Measurements from ENCODE around the gene STOML2. TPM values are rescaled to one million over a fixed set of nuclear protein-coding genes. Genes with fewer than 3 reads are reported as not detected.

The STOML2 gene
- total RNA-seq, 2 experiments from 2014 or later = 165 to 168 TPM

- intact Hi-C loops (cut with micrococcal nuclease) = loop anchor here (1.0 to 10.0 kb wide), 3 partner anchors 24 to 754 kb away; partner anchors contain the start of genes DNAJB5, KIF24, NUDT2 and STOML2
- Mint-ChIP-seq H3K27ac (peak overlapping the region; percentile 98), H3K27me3 (ENCODE audit: low read depth) (no peaks in the 10 kb centered on the region), H3K4me1 (ENCODE audit: low read depth) (peaks cover 21% of the 10 kb centered on the region), H3K36me3 (ENCODE audit: low read depth) (peaks cover 31% of the 10 kb centered on the region), H3K4me3 (peak overlapping the region; percentile 94), H3K9me3 (no peaks in the 10 kb centered on the region)
- peak; percentile 34 for DNase-seq
- CTCF ChIA-PET = interaction anchor here (1.1 to 4.2 kb wide), 4 partner anchors 15 to 37 kb away, joined by 3 to 37 read pairs (median 10); partner anchors contain the start of genes ATOSB and PIGO
Measured at GRCh38 chr9:35079041-35079425, 23.9 kb downstream of the STOML2 start.

- peaks cover 31% of the 10 kb centered on the region for H3K4me1 Mint-ChIP-seq (ENCODE audit: low read depth)
- no peaks in the 10 kb centered on the region for H3K9me3 Mint-ChIP-seq
- intact Hi-C loops (cut with micrococcal nuclease) = loop anchor here (10.0 kb wide), 1 partner anchor 753 kb away; the partner anchor contains the start of genes KIF24 and NUDT2
- no peak overlapping the region for H3K27ac Mint-ChIP-seq
- no peak for DNase-seq
- CTCF ChIA-PET = interaction anchor here (1.0 to 4.2 kb wide), 3 partner anchors 18 to 178 kb away, joined by 3 to 37 read pairs (median 7); partner anchors contain the start of gene PIGO
- no peaks in the 10 kb centered on the region for H3K27me3 Mint-ChIP-seq (ENCODE audit: low read depth)
- peak overlapping the region; percentile 94 for H3K4me3 Mint-ChIP-seq
- peaks cover 37% of the 10 kb centered on the region for H3K36me3 Mint-ChIP-seq (ENCODE audit: low read depth)
Measured at GRCh38 chr9:35078066-35078465, 24.9 kb downstream of the STOML2 start.

- intact Hi-C loops (cut with micrococcal nuclease) = loop anchor here (10.0 kb wide), 1 partner anchor 752 kb away; the partner anchor contains the start of genes KIF24 and NUDT2
- no peak for DNase-seq
- no peak overlapping the region for H3K27ac Mint-ChIP-seq
- H3K27me3 Mint-ChIP-seq (ENCODE audit: low read depth) = no peaks in the 10 kb centered on the region
- H3K4me1 Mint-ChIP-seq (ENCODE audit: low read depth) = peaks cover 36% of the 10 kb centered on the region
- CTCF ChIA-PET = interaction anchor here (1.7 to 4.2 kb wide), 2 partner anchors 19 to 177 kb away, joined by 7 to 37 read pairs; partner anchors contain the start of gene PIGO
- peaks cover 37% of the 10 kb centered on the region for H3K36me3 Mint-ChIP-seq (ENCODE audit: low read depth)
- H3K9me3 Mint-ChIP-seq = no peaks in the 10 kb centered on the region
- no peak overlapping the region for H3K4me3 Mint-ChIP-seq
Measured at GRCh38 chr9:35076848-35077247, 26.1 kb downstream of the STOML2 start.

DNA sequence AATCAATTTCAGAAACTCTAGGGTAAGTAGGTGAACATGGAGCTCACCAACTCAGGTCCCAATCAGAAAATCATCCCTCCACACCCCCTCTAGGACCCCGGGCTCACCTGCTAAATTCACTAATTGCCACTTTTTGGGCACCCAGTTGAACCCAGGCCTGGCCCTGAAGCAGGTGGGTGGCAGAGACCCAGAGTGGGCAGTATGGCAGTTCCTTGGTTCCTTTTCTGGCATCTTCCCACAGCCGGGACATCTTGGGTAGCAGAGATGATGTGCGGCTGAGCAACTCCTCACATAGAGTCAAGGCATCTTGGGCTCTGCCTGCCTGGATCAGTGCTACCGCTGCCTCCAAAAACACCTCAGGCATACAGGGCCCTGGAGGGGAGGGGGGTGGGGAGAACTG is 27.6 kb downstream of the STOML2 start:
- no peak for DNase-seq
- H3K27me3 Mint-ChIP-seq (ENCODE audit: low read depth) = no peaks in the 10 kb centered on the region
- peaks cover 49% of the 10 kb centered on the region for H3K36me3 Mint-ChIP-seq (ENCODE audit: low read depth)
- H3K27ac Mint-ChIP-seq = no peak overlapping the region
- no peak overlapping the region for H3K4me3 Mint-ChIP-seq
- intact Hi-C loops (cut with micrococcal nuclease) = loop anchor here (10.0 kb wide), 1 partner anchor 751 kb away; the partner anchor contains the start of genes KIF24 and NUDT2
- CTCF ChIA-PET = no interaction called here
- no peaks in the 10 kb centered on the region for H3K9me3 Mint-ChIP-seq
- peaks cover 43% of the 10 kb centered on the region for H3K4me1 Mint-ChIP-seq (ENCODE audit: low read depth)

GRCh38 chr9:35074791-35075190 is 28.1 kb downstream of the STOML2 start:
- no peak for DNase-seq
- CTCF ChIA-PET = no interaction called here
- Mint-ChIP-seq H3K27me3 (ENCODE audit: low read depth) (no peaks in the 10 kb centered on the region), H3K27ac (no peak overlapping the region), H3K4me1 (ENCODE audit: low read depth) (peaks cover 45% of the 10 kb centered on the region), H3K9me3 (no peaks in the 10 kb centered on the region), H3K36me3 (ENCODE audit: low read depth) (peaks cover 53% of the 10 kb centered on the region), H3K4me3 (no peak overlapping the region)
- intact Hi-C loops (cut with micrococcal nuclease) = loop anchor here (5.0 to 10.0 kb wide), 2 partner anchors 427 to 750 kb away; partner anchors contain the start of genes GALT, KIF24 and NUDT2

DNA sequence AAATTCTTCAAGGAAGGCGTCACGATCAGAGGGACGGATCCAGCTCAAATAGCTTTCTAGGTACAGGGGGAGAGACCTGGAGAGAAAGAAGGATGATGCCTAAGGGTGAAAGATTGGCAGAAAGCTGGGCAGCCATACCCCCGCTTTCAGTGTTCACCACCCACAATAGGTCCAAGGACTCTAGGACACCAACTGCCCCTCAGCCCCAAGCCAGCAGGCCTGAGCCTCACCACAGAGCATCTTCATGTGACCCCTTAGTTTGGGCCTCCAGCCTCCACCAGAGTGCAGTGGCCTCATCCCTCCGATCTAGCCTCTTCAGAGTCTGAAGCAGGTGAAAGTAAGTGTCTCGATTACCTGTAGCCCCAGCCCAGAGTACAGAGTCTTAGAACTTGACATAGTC is 28.8 kb downstream of the STOML2 start:
- Mint-ChIP-seq H3K4me3 (no peak overlapping the region), H3K27ac (no peak overlapping the region), H3K27me3 (ENCODE audit: low read depth) (no peaks in the 10 kb centered on the region), H3K4me1 (ENCODE audit: low read depth) (peaks cover 50% of the 10 kb centered on the region), H3K36me3 (ENCODE audit: low read depth) (peaks cover 55% of the 10 kb centered on the region), H3K9me3 (no peaks in the 10 kb centered on the region)
- DNase-seq = no peak
- intact Hi-C loops (cut with micrococcal nuclease) = loop anchor here (5.0 to 10.0 kb wide), 2 partner anchors 427 to 749 kb away; partner anchors contain the start of genes GALT, KIF24 and NUDT2
- CTCF ChIA-PET = no interaction called here

- Mint-ChIP-seq H3K27ac (peak overlapping the region; percentile 96), H3K4me3 (peak overlapping the region; percentile 92), H3K9me3 (no peaks in the 10 kb centered on the region), H3K4me1 (ENCODE audit: low read depth) (peaks cover 50% of the 10 kb centered on the region), H3K27me3 (ENCODE audit: low read depth) (no peaks in the 10 kb centered on the region), H3K36me3 (ENCODE audit: low read depth) (peaks cover 58% of the 10 kb centered on the region)
- no peak for DNase-seq
- CTCF ChIA-PET = no interaction called here
- intact Hi-C loops (cut with micrococcal nuclease) = loop anchor here (2.0 to 10.0 kb wide), 3 partner anchors 408 to 748 kb away; partner anchors contain the start of genes GALT, KIF24 and NUDT2
Measured at GRCh38 chr9:35073279-35073612, 29.7 kb downstream of the STOML2 start.

DNA sequence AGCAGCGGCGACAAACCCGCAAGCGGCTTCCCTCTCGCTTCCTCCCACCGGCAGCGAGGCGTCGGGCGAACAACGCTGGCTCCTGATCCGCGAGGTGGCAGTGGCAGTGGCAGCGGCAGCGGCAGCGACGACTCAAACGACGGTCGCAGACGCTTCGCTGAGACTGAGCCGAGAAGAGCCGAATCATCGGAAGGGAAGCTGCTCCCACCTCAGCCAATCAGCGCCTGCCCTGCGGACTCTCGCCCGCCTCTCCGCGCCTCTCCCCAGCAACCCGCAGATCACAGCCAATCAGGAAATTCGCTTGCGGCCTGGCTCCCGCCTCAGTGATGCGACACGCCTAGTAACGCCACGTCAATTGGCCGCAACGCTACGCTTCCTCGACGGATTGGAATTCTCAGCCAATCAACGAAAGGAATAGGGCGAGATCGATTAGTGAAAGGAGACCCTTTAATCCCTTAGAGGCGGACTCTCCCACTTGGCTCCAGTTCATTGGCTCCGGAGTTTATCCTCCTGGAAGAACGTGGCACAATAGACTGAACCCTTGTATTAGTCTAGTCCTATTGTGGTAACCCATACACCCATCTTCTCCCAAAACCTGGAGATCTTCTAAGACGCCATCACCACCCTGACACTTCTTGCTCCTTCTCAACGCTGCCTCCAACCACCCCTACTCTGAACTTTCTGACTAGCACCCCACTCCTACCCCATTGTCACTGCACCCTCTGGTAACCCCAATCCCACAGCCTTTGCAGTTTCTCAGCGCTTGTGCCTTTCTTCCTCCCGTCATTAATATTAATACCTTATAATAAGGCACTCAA is 30.3 kb downstream of the STOML2 start, which contains the start of gene VCP:
Gene VCP (minus strand): TSS at position 165 of the 818 bp plus-strand sequence. CDS start 272 bp downstream, outside the sequence.
- intact Hi-C loops (cut with micrococcal nuclease) = loop anchor here (1.0 to 10.0 kb wide), 9 partner anchors 8 to 748 kb away; partner anchors contain the start of genes DNAI1, DNAJB5, FAM219A and GALT
- Mint-ChIP-seq H3K36me3 (ENCODE audit: low read depth) (peaks cover 59% of the 10 kb centered on the region), H3K27ac (peak within 1 kb of the TSS; percentile 96), H3K27me3 (ENCODE audit: low read depth) (no peaks in the 10 kb centered on the region), H3K4me3 (peak within 1 kb of the TSS; percentile 92), H3K4me1 (ENCODE audit: low read depth) (peaks cover 51% of the 10 kb centered on the region), H3K9me3 (no peaks in the 10 kb centered on the region)
- CTCF ChIA-PET = interaction anchor here (0.5 to 5.1 kb wide), 3 partner anchors 21 to 498 kb away, joined by 3 to 30 read pairs (median 16); partner anchors contain the start of gene PIGO
- peak; percentile 99 for DNase-seq

GRCh38 chr9:35071814-35072460 is 31.0 kb downstream of the STOML2 start:
- CTCF ChIA-PET = interaction anchor here (0.6 to 5.1 kb wide), 9 partner anchors 8 to 172 kb away, joined by 3 to 30 read pairs (median 3); partner anchors contain the start of gene PIGO
- DNase-seq = peak; percentile 77
- Mint-ChIP-seq H3K27ac (peak overlapping the region; percentile 96), H3K36me3 (ENCODE audit: low read depth) (peaks cover 63% of the 10 kb centered on the region), H3K4me3 (peak overlapping the region; percentile 92), H3K27me3 (ENCODE audit: low read depth) (no peaks in the 10 kb centered on the region), H3K9me3 (no peaks in the 10 kb centered on the region), H3K4me1 (ENCODE audit: low read depth) (peaks cover 57% of the 10 kb centered on the region)
- intact Hi-C loops (cut with micrococcal nuclease) = loop anchor here (1.0 to 10.0 kb wide), 10 partner anchors 8 to 747 kb away; partner anchors contain the start of genes CREB3, DNAI1, DNAJB5 and FAM219A

DNA sequence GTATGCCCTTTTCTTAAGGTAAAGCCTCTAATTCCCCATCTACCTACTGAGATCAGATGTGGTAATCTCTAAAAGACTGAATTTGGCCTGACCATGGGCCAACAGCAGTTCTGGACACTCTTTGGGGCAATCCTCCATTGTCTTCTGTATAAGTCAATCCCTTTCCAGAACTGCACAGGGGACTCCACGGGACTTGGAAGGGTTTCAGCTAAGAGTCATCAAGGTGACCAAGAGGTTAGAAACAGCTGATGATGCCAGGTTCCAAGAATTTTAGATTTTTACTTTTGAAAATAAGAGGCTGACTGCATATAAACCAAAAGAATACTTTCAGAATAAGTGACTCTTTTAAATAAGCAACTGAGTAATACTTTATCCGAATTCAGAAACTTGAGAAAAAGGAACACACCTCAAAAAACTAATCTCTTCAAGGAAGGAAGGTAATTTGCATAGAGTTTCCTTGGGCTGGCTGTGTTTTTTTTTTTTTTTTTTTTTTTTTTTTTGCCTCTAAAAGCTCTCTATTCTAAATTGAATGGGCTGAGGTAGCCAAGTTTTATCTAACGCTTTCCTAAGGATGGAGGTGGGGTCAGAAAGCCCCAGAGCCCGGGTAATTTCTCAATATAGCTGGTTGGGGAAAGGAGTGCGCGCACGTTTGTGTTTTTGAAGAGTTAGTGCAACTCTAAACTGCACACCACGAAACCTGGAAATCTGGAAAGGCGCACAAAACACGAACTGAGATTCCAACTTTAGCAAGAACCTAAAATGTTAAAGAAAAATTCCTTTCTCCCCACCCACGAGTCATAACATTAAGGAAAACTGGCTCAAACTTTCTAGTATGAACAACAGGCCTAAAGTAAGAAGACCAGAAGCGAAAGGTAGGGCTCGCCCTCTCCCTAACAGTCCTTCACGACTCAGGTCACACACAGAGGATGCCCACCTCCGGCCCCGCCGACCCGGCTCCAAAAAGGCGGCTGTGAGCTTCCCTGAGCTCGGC is 31.8 kb downstream of the STOML2 start:
- Mint-ChIP-seq H3K4me1 (ENCODE audit: low read depth) (peaks cover 61% of the 10 kb centered on the region), H3K4me3 (peak overlapping the region; percentile 92), H3K36me3 (ENCODE audit: low read depth) (peaks cover 66% of the 10 kb centered on the region)

GRCh38 chr9:35069020-35069419 is 33.9 kb downstream of the STOML2 start:
- Mint-ChIP-seq H3K36me3 (ENCODE audit: low read depth) (peaks cover 61% of the 10 kb centered on the region), H3K4me1 (ENCODE audit: low read depth) (peaks cover 60% of the 10 kb centered on the region), H3K9me3 (no peaks in the 10 kb centered on the region), H3K4me3 (peak overlapping the region; percentile 21), H3K27ac (no peak overlapping the region), H3K27me3 (ENCODE audit: low read depth) (no peaks in the 10 kb centered on the region)
- CTCF ChIA-PET = interaction anchor here (0.6 to 5.1 kb wide), 4 partner anchors 18 to 169 kb away, joined by 4 to 30 read pairs (median 6); partner anchors contain the start of gene PIGO
- no peak for DNase-seq
- intact Hi-C loops (cut with micrococcal nuclease) = no loop called here

More for the DNA sequence above, 31.8 kb downstream of the STOML2 start:
- H3K9me3 Mint-ChIP-seq = no peaks in the 10 kb centered on the region
- intact Hi-C loops (cut with micrococcal nuclease) = loop anchor here (1.0 to 10.0 kb wide), 3 partner anchors 424 to 746 kb away; partner anchors contain the start of genes CREB3, GALT, KIF24 and NUDT2
- no peaks in the 10 kb centered on the region for H3K27me3 Mint-ChIP-seq (ENCODE audit: low read depth)
- peak; percentile 49 for DNase-seq
- H3K27ac Mint-ChIP-seq = peak overlapping the region; percentile 96
- CTCF ChIA-PET = interaction anchor here (0.6 to 5.1 kb wide), 9 partner anchors 9 to 172 kb away, joined by 3 to 30 read pairs (median 3); partner anchors contain the start of gene PIGO
